ENCODE measurements around the gene C1QTNF6. TPM values are rescaled to one million over a fixed set of nuclear protein-coding genes. Genes with fewer than 3 reads are reported as not detected.
"Not testable (repeated sequence)": the region's sequence is repeated elsewhere in the genome, so short reads cannot be mapped to it uniquely, and the experiment has no call there.

Gene C1QTNF6
- total and polyA plus RNA-seq, 4 donors: 3.1 to 4.5 (median 4.0) TPM

DNA sequence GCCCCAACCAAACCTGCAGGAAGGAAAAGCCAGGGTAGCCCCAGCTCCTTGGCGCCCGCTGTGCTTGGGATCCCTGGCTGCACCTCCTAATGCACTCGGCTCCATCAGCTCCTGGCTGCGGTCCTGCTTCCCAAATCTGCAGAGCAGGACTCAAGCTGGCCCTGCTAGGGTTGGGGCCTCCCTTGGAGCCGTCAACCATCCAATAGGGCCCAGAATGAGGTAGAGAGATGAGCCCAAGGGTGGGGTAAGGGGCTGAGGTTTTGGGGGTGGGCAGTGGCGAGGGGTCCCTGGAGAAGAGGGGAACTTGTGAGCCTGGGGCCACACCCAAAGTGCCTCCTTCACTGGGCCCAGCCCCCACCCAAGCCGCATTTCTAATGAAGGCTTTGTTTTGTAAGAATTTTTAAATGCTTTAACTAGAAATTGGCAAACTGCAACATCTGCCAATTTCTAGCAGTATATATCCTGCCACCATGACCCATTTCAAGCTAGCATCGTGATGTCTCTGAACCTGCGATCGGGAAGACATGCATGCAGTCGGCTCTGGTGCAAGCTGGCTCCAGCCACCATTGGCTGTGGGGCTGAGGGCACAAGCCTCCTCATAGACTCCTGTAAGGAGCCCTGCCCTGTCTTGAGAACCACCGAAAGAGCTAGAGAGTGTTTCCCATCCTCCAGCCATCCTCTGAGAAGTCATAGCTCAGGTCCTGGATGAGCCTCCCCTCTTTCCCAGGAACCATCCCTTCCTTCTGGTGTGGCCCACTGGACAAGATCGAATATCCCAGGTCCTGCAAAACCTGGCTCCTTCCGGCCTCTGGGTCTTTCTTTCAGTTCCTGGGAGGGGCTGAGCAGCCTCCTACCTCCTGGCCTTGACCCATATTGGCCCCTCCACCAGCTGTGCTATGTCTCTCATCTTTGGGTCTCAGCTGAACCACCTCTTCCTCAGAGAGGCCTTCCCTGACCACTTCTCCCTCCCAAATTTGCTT is 15.5 kb downstream of the C1QTNF6 start (continued):
- TF ChIP-seq, protein P1, sequence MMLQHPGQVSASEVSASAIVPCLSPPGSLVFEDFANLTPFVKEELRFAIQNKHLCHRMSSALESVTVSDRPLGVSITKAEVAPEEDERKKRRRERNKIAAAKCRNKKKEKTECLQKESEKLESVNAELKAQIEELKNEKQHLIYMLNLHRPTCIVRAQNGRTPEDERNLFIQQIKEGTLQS (IDR thresholded peaks at IDR 0.05): no peak
- no peak for TF ChIP-seq JUND (IDR thresholded peaks at IDR 0.05)
- TF ChIP-seq FOXA2 (IDR thresholded peaks at IDR 0.05): no peak
- TF ChIP-seq, protein P2, sequence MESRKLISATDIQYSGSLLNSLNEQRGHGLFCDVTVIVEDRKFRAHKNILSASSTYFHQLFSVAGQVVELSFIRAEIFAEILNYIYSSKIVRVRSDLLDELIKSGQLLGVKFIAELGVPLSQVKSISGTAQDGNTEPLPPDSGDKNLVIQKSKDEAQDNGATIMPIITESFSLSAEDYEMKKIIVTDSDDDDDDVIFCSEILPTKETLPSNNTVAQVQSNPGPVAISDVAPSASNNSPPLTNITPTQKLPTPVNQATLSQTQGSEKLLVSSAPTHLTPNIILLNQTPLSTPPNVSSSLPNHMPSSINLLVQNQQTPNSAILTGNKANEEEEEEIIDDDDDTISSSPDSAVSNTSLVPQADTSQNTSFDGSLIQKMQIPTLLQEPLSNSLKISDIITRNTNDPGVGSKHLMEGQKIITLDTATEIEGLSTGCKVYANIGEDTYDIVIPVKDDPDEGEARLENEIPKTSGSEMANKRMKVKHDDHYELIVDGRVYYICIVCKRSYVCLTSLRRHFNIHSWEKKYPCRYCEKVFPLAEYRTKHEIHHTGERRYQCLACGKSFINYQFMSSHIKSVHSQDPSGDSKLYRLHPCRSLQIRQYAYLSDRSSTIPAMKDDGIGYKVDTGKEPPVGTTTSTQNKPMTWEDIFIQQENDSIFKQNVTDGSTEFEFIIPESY (IDR thresholded peaks at IDR 0.05): no peak
- TF ChIP-seq TAF1 (conservative IDR thresholded peaks at IDR 0.05): no peak
- TF ChIP-seq FOXA1 (IDR thresholded peaks at IDR 0.05): no peak
- no peak for TF ChIP-seq YY1 (IDR thresholded peaks at IDR 0.05)
- TF ChIP-seq HNF4G (IDR thresholded peaks at IDR 0.05): no peak

DNA sequence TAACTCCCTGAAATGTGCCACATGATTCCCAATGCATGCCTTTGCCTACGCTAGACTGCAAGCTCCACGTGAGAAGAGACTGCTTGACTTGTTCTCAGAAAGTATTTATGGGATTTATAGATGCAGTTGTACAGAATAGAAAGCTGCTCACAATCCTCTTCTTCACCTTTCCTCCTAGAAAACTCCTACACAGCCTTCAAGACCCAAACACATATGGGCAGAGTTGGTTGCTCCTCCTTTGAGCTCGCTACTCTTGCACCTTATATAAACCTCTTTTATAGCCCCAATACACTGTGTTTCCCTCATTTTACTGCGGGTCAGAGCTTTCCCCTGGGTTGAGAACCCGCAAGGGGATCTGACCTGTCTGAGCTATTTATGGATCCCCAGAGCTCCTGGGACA is 16.4 kb downstream of the C1QTNF6 start:
- Histone ChIP-seq H3K9ac (ENCODE audit: low read depth in 1 of 2, low read length in 2 of 2) (no peak overlapping the region), H3K4me3 (ENCODE audit: low read depth in 1 of 3, low read length in 3 of 3) (no peak overlapping the region), H3K36me3 (ENCODE audit: control insufficient read depth in 4 of 4, insufficient read depth in 3 of 4, low read depth in 1 of 4, low read length in 3 of 4) (no peaks in the 10 kb centered on the region), H3K9me3 (ENCODE audit: control insufficient read depth in 4 of 4, low read length in 3 of 4) (no peaks in the 10 kb centered on the region), H3K27ac (ENCODE audit: low read depth in 1 of 2, low read length in 2 of 2) (no peak overlapping the region), H3K27me3 (ENCODE audit: control insufficient read depth in 4 of 4, insufficient read depth in 4 of 4, low read length in 3 of 4) (no peaks in the 10 kb centered on the region), H3K4me1 (ENCODE audit: control insufficient read depth in 4 of 4, insufficient read depth in 4 of 4, low read length in 3 of 4) (peaks cover 4 to 25% (median 14%) of the 10 kb centered on the region in 4 donors)
- WGBS: 92% methylated on average over 5 of the region's 5 CpGs
- TF ChIP-seq JUND (IDR thresholded peaks at IDR 0.05) (no peak), FOXA1 (IDR thresholded peaks at IDR 0.05) (no peak), TAF1 (conservative IDR thresholded peaks at IDR 0.05) (no peak), GABPA (IDR thresholded peaks at IDR 0.05 in 1 of 2, conservative IDR thresholded peaks at IDR 0.05 in 1 of 2) (no peak), NR2F2 (IDR thresholded peaks at IDR 0.05) (no peak), HNF4G (IDR thresholded peaks at IDR 0.05) (no peak)
- TF ChIP-seq, protein P1 (IDR thresholded peaks at IDR 0.05): no peak
- TF ChIP-seq, protein P2 (IDR thresholded peaks at IDR 0.05): no peak
- TF ChIP-seq, protein P3, sequence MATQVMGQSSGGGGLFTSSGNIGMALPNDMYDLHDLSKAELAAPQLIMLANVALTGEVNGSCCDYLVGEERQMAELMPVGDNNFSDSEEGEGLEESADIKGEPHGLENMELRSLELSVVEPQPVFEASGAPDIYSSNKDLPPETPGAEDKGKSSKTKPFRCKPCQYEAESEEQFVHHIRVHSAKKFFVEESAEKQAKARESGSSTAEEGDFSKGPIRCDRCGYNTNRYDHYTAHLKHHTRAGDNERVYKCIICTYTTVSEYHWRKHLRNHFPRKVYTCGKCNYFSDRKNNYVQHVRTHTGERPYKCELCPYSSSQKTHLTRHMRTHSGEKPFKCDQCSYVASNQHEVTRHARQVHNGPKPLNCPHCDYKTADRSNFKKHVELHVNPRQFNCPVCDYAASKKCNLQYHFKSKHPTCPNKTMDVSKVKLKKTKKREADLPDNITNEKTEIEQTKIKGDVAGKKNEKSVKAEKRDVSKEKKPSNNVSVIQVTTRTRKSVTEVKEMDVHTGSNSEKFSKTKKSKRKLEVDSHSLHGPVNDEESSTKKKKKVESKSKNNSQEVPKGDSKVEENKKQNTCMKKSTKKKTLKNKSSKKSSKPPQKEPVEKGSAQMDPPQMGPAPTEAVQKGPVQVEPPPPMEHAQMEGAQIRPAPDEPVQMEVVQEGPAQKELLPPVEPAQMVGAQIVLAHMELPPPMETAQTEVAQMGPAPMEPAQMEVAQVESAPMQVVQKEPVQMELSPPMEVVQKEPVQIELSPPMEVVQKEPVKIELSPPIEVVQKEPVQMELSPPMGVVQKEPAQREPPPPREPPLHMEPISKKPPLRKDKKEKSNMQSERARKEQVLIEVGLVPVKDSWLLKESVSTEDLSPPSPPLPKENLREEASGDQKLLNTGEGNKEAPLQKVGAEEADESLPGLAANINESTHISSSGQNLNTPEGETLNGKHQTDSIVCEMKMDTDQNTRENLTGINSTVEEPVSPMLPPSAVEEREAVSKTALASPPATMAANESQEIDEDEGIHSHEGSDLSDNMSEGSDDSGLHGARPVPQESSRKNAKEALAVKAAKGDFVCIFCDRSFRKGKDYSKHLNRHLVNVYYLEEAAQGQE (IDR thresholded peaks at IDR 0.05): no peak
- TF ChIP-seq, protein P4, sequence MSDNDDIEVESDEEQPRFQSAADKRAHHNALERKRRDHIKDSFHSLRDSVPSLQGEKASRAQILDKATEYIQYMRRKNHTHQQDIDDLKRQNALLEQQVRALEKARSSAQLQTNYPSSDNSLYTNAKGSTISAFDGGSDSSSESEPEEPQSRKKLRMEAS (IDR thresholded peaks at IDR 0.05): no peak
- DNase-seq (ENCODE audit: low spot score): no peak

DNA sequence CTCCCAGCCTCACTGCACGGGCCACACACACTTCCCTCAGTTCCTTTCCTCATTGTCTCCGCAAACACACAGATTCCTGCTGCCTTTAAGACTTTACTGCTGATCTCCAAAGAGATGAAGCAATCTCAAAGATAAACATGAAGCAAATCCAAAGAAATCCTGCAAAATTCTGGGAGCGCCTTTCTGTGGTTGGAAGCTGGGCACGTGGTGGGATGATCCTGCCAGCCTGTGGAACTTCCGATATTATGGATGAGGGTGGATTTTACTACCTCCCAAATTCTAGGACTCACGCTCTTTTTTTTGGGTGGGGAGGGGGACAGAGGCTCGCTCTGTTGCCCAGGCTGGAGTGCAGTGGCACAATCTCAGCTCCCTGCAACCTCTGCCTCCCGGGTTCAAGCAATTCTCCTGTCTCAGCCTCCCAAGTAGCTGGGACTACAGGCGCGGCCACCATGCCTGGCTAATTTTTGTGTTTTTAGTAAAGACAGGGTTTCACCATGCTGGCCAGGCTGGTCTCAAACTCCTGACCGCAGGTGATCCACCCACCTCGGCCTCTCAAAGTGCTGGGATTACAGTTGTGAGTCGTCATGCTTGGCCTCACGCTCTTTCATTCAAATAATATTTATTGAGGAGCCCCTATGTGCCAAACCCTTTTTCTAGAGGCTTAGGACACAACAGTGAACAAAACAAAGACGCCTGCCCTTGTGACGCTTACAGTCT is 17.2 kb downstream of the C1QTNF6 start:
- peaks cover 4 to 22% (median 15%) of the 10 kb centered on the region in 4 donors for H3K4me1 ChIP-seq (ENCODE audit: control insufficient read depth in 4 of 4, insufficient read depth in 4 of 4, low read length in 3 of 4)
- DNase-seq (ENCODE audit: low spot score); H3K9me3 ChIP-seq (ENCODE audit: control insufficient read depth in 4 of 4, low read length in 3 of 4); H3K36me3 ChIP-seq (ENCODE audit: control insufficient read depth in 4 of 4, insufficient read depth in 3 of 4, low read depth in 1 of 4, low read length in 3 of 4); H3K27ac ChIP-seq (ENCODE audit: low read depth in 1 of 2, low read length in 2 of 2); H3K9ac ChIP-seq (ENCODE audit: low read depth in 1 of 2, low read length in 2 of 2); H3K4me3 ChIP-seq (ENCODE audit: low read depth in 1 of 3, low read length in 3 of 3); H3K27me3 ChIP-seq (ENCODE audit: control insufficient read depth in 4 of 4, insufficient read depth in 4 of 4, low read length in 3 of 4): not testable (repeated sequence)
- 95% methylated on average over 16 of the region's 16 CpGs for WGBS
